K562 (cell line): ENCODE measurements around the gene COASY. TPM values are rescaled to one million over a fixed set of nuclear protein-coding genes. Genes with fewer than 3 reads are reported as not detected.

ENCODE experiments used
- ATF1 ChIP-seq, 2 experiments: fragments of 450-650 bp in 1 of 2; IDR thresholded peaks; 2 replicates each; pipeline ENCODE4 v1.6.1; 2016; ENCODE audit warnings: missing compliant biosample characterization in 1 of 2, missing genetic modification characterization in 1 of 2
- BCL6 ChIP-seq: fragments of 250-450 bp; sonication (Bioruptor Pico); IDR thresholded peaks from 2 replicates; pipeline ENCODE4 v1.4.0; 2020
- CHAMP1 ChIP-seq: fragments of 450-650 bp; IDR thresholded peaks from 2 replicates; pipeline ENCODE4 v1.6.1; 2016; ENCODE audit warnings: mild to moderate bottlenecking
- DMBX1 ChIP-seq: fragments of 250-450 bp; sonication (Bioruptor Pico); IDR thresholded peaks from 2 replicates; pipeline ENCODE4 v1.8.0; 2022; ENCODE audit warnings: inconsistent platforms, mild to moderate bottlenecking, moderate library complexity, borderline replicate concordance
- ELK1 ChIP-seq: sonication (generic); formaldehyde crosslinking; IDR thresholded peaks from 2 replicates; pipeline ENCODE4 v1.8.1; 2022; ENCODE audit warnings: missing genetic modification reagents
- MAZ ChIP-seq, 2 experiments: fragments of 450-650 bp in 1 of 2; sonication (generic) in 1 of 2; formaldehyde crosslinking; IDR thresholded peaks in 1 of 2; conservative IDR thresholded peaks in 1 of 2; 2 replicates each; pipeline versions ENCODE4 v1.4.0 to v1.5.0; 2020; ENCODE audit warnings: mild to moderate bottlenecking in 1 of 2, missing genetic modification reagents in 1 of 2
- MLX ChIP-seq, 2 experiments: fragments of 450-650 bp in 1 of 2; sonication (generic) in 1 of 2; formaldehyde crosslinking; conservative IDR thresholded peaks; 2 replicates each; pipeline versions ENCODE4 v1.4.0 to v1.8.1; 2020 to 2022; ENCODE audit warnings: mild to moderate bottlenecking in 1 of 2, missing genetic modification reagents in 1 of 2
- MNT ChIP-seq, 2 experiments: fragments of 450-650 bp; conservative IDR thresholded peaks; 2 replicates each; pipeline ENCODE4 v1.6.1; 2017; ENCODE audit warnings: mild to moderate bottlenecking in 2 of 2, moderate library complexity in 2 of 2
- NEUROD1 ChIP-seq: fragments of 150-350 bp; IDR thresholded peaks from 2 replicates; pipeline ENCODE4 v1.6.1; 2014; ENCODE audit warnings: borderline replicate concordance, low read length, low read depth; ENCODE audit not compliant: partially characterized antibody
- RFX5 ChIP-seq: IDR thresholded peaks from 2 replicates; pipeline ENCODE4 v1.6.1; 2011; ENCODE audit warnings: low read depth, mild to moderate bottlenecking, improper control_type of control experiment, low read length
- SAFB2 ChIP-seq: fragments of 200-400 bp; formaldehyde crosslinking; IDR thresholded peaks from 2 replicates; pipeline ENCODE4 v1.6.1; 2018; ENCODE audit warnings: borderline replicate concordance, low read length, low read depth, moderate library complexity; ENCODE audit not compliant: severe bottlenecking
- SMAD4 ChIP-seq: fragments of 250-450 bp; sonication (Bioruptor Pico); conservative IDR thresholded peaks from 2 replicates; pipeline ENCODE4 v1.8.0; 2021; ENCODE audit warnings: inconsistent platforms, mild to moderate bottlenecking, moderate library complexity
- TARDBP ChIP-seq: fragments of 450-650 bp; IDR thresholded peaks from 2 replicates; pipeline ENCODE4 v1.6.1; 2016
- TCF3 ChIP-seq: sonication (generic); formaldehyde crosslinking; IDR thresholded peaks from 2 replicates; pipeline ENCODE4 v1.4.0; 2020; ENCODE audit warnings: mild to moderate bottlenecking, missing genetic modification reagents
- TCF7 ChIP-seq: sonication (generic); IDR thresholded peaks from 2 replicates; pipeline ENCODE4 v1.6.1; 2016; ENCODE audit warnings: antibody characterized with exemption, borderline replicate concordance
- THRAP3 ChIP-seq: fragments of 450-650 bp; IDR thresholded peaks from 2 replicates; pipeline ENCODE4 v1.6.1; 2016; ENCODE audit warnings: mild to moderate bottlenecking, inconsistent platforms, borderline replicate concordance
- ZNF239 ChIP-seq: fragments of 250-450 bp; sonication (Bioruptor Pico); IDR thresholded peaks from 2 replicates; pipeline ENCODE4 v1.4.0; 2020; ENCODE audit warnings: mild to moderate bottlenecking
- ZNF253 ChIP-seq: fragments of 250-450 bp; sonication (Bioruptor Pico); conservative IDR thresholded peaks from 2 replicates; pipeline ENCODE4 v1.6.1; 2021; ENCODE audit warnings: mild to moderate bottlenecking
- polyA plus RNA-seq, 8 experiments: library from polyadenylated mRNA; depleted of rRNA in 4 of 8; stranded (reverse) in 5 of 8; unstranded in 3 of 8; fragments of >200 nt; fragmentation: Nextera tagmentation in 2 of 8; fragmentation: Illumina TruSeq in 1 of 8; extraction: Ambion mirVana in 2 of 8; extraction: Trizol in 1 of 8; gene quantifications; 2 replicates each; pipeline versions ENCODE4 v1.2.1 to v1.2.3, GENCODE V29; 2011 to 2014; ENCODE audit warnings: inconsistent platforms in 1 of 8, missing spikeins in 1 of 8
- total RNA-seq, 7 experiments: library from RNA; depleted of rRNA in 6 of 7; stranded (reverse); fragments of >200 nt in 6 of 7; fragmentation: Illumina TruSeq in 2 of 7; extraction: Trizol in 2 of 7; gene quantifications; 2 replicates each; pipeline versions ENCODE4 v1.2.1 to v1.2.3, GENCODE V29; 2011 to 2021; ENCODE audit warnings: low replicate concordance in 1 of 7

COASY gene
- total and polyA plus RNA-seq, 9 of the 15 experiments (the other 6 are each of a cell fraction or from before 2014, with no cell fraction given), result 25.4 to 175 (median 62.3) TPM

GRCh38 chr17:42531455-42532354 lies 30.2 kb upstream of the COASY start (continued):
- TF ChIP-seq THRAP3, result no peak
- no peak for TF ChIP-seq BCL6 (CRISPR knock-in tag)
- TF ChIP-seq TCF7, result peak; percentile 42; the same call in 1 of the 2 replicates
- TF ChIP-seq MAZ (CRISPR knock-in tag; conservative IDR thresholded peaks at IDR 0.05 in 1 of 2, IDR thresholded peaks at IDR 0.05 in 1 of 2), result 0 out of 4 replicates have a peak, but pooled peaks of 1 of the 2 experiments have one; percentile 26
- no peak for TF ChIP-seq ATF1 (CRISPR knock-in tag; IDR thresholded peaks at IDR 0.05)
- TF ChIP-seq ATF1 (tag; IDR thresholded peaks at IDR 0.05), result 0 out of 2 replicates have a peak, but pooled peaks have one; percentile 20
- TF ChIP-seq RFX5, result no peak
- TF ChIP-seq TCF3 (CRISPR knock-in tag), result peak; percentile 52
- TF ChIP-seq NEUROD1, result no peak
- no peak; the same call in 1 of the 2 replicates for TF ChIP-seq TARDBP
- no peak; a peak in 1 of 4 replicates for TF ChIP-seq MNT (conservative IDR thresholded peaks at IDR 0.05)
- no peak; the same call in 1 of the 2 replicates for TF ChIP-seq ZNF239 (CRISPR knock-in tag)
- TF ChIP-seq MLX (CRISPR knock-in tag; conservative IDR thresholded peaks at IDR 0.05), result no peak
- TF ChIP-seq SAFB2, result no peak
- TF ChIP-seq DMBX1 (CRISPR knock-in tag), result no peak
- peak; percentile 95 for TF ChIP-seq SMAD4
- no peak for TF ChIP-seq ELK1 (CRISPR knock-in tag)
- TF ChIP-seq ZNF253 (CRISPR knock-in tag), result no peak
- TF ChIP-seq CHAMP1, result no peak
